ENCODE results near the gene NOS1AP. TPM values are rescaled to one million over a fixed set of nuclear protein-coding genes. Genes with fewer than 3 reads are reported as not detected.

Gene NOS1AP
- total RNA-seq, 1 experiment from 2014 or later, result 2.6 TPM

DNA sequence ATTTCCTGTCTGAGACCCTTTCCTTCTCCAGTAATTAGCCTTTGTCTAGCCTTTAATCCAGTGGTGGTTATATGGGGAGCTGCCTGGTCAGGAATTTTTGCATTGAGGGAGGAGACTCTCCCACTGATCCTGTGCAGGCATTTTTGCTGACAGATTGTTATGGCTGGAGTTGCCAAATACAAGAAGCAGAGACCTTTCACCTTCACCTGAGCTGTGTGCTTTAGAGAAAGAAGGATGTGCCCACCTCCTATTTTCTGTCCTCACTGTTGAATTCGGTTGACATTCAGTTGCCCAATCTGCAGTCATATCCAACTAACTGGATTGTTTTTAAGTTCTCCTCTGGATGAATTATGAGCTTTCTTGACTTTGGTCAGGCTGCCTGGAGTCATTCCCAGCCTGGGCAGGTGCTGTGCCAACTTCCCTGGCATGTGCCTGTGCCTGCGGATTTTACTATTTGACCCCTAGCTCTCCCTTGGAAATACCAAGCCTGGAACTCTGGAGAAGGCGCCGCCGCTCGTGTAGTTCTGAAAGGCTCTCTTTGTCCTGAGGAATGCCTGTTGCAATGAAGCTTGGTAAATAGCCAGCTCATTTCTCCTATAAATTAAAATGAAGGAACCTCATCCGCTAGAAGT, 143.9 kb downstream of the NOS1AP start:
- no peaks in the 10 kb centered on the region for H3K36me3 ChIP-seq (ENCODE audit: low read depth, low read length)
- POLR2A ChIA-PET (ENCODE audit: unreplicated experiment), result interaction anchor here (0.6 kb wide), 1 partner anchor 11 kb away, joined by 3 read pairs; no protein-coding TSS in a partner anchor
- ATAC-seq (peak; percentile 87), DNase-seq (peak; percentile 94)
- H3K9me2 ChIP-seq (replicated peaks; ENCODE audit: low read length), result no peaks in the 10 kb centered on the region
- no peak overlapping the region for H3K27ac ChIP-seq (ENCODE audit: low read length)
- BruUV-seq (replicated peaks), result no TSS peak
- no peaks in the 10 kb centered on the region for H3F3A ChIP-seq (ENCODE audit: low read length, unreplicated experiment)
- 0 out of 2 replicates have a peak, but pooled peaks cover 3% of the 10 kb centered on the region for H4K20me1 ChIP-seq (ENCODE audit: low read length)
- 0 out of 2 replicates have a peak overlapping the region, but pooled peaks have one; percentile 1 for H2AFZ ChIP-seq (ENCODE audit: low read length)
- no peaks in the 10 kb centered on the region for H3K27me3 ChIP-seq (ENCODE audit: low read length)
- no peaks in the 10 kb centered on the region for H3K79me2 ChIP-seq (ENCODE audit: low read length)
- CTCF ChIA-PET, result interaction anchor here (0.7 to 1.5 kb wide), 4 partner anchors 131 to 177 kb away, joined by 3 to 6 read pairs (median 4); partner anchors contain the start of gene NOS1AP
- H3K9ac ChIP-seq (ENCODE audit: low read length), result no peak overlapping the region
- TF ChIP-seq, protein P1, sequence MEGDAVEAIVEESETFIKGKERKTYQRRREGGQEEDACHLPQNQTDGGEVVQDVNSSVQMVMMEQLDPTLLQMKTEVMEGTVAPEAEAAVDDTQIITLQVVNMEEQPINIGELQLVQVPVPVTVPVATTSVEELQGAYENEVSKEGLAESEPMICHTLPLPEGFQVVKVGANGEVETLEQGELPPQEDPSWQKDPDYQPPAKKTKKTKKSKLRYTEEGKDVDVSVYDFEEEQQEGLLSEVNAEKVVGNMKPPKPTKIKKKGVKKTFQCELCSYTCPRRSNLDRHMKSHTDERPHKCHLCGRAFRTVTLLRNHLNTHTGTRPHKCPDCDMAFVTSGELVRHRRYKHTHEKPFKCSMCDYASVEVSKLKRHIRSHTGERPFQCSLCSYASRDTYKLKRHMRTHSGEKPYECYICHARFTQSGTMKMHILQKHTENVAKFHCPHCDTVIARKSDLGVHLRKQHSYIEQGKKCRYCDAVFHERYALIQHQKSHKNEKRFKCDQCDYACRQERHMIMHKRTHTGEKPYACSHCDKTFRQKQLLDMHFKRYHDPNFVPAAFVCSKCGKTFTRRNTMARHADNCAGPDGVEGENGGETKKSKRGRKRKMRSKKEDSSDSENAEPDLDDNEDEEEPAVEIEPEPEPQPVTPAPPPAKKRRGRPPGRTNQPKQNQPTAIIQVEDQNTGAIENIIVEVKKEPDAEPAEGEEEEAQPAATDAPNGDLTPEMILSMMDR (conservative IDR thresholded peaks at IDR 0.05; ENCODE audit: low read depth, low read length), result no peak
- no peak for TF ChIP-seq EZH2phosphoT487 (IDR thresholded peaks at IDR 0.05; ENCODE audit: borderline replicate concordance, low read length)
- TF ChIP-seq EZH2 (IDR thresholded peaks at IDR 0.05; ENCODE audit: low read length, unreplicated experiment), result no peak
- no peaks in the 10 kb centered on the region for H3K9me3 ChIP-seq (ENCODE audit: low read length)
- intact Hi-C loops (cut with micrococcal nuclease), result loop anchor here (1.0 to 5.0 kb wide), 2 partner anchors 31 to 71 kb away; no protein-coding TSS in a partner anchor
- peak overlapping the region; percentile 39 for H3K4me2 ChIP-seq (ENCODE audit: low read length)
- peaks cover 19% of the 10 kb centered on the region for H3K4me1 ChIP-seq (ENCODE audit: insufficient read depth, low read length)
- H3K4me3 ChIP-seq (ENCODE audit: low read length), result no peak overlapping the region

DNA sequence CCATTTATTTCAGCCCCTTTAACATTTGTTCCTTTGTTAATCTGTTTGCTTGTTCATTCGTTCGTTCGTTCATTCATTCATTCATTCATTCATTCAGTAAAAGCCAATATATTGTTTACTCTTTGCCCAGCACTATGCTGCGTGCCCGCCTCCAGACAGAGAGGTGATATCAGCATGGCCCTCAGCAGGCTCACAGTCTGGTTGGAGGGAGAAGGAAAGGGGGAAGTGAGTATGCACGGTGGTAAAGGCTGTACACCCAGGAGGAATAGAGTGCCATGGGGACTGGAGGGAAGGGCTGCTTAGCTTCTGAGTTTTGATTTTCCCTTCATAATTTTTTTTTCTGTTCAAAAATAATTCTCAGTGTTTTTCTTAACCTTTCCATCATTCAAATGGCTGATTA, 144.7 kb downstream of the NOS1AP start:
- ATAC-seq (no peak), DNase-seq (no peak)
- 0 out of 2 replicates have a peak, but pooled peaks cover 3% of the 10 kb centered on the region for H4K20me1 ChIP-seq (ENCODE audit: low read length)
- H3K4me2 ChIP-seq (ENCODE audit: low read length), result peak overlapping the region; percentile 39
- no peak for TF ChIP-seq EZH2 (IDR thresholded peaks at IDR 0.05; ENCODE audit: low read length, unreplicated experiment)
- TF ChIP-seq, protein P1 (conservative IDR thresholded peaks at IDR 0.05; ENCODE audit: low read depth, low read length), result no peak
- no peak for TF ChIP-seq EZH2phosphoT487 (IDR thresholded peaks at IDR 0.05; ENCODE audit: borderline replicate concordance, low read length)
- no peak overlapping the region for H3K4me3 ChIP-seq (ENCODE audit: low read length)
- BruUV-seq (replicated peaks), result no TSS peak
- H3K36me3 ChIP-seq (ENCODE audit: low read depth, low read length), result no peaks in the 10 kb centered on the region
- H3K9me3 ChIP-seq (ENCODE audit: low read length), result no peaks in the 10 kb centered on the region
- H3K27ac ChIP-seq (ENCODE audit: low read length), result no peak overlapping the region
- H3K4me1 ChIP-seq (ENCODE audit: insufficient read depth, low read length), result peaks cover 26% of the 10 kb centered on the region
- intact Hi-C loops (cut with micrococcal nuclease), result loop anchor here (5.0 kb wide), 1 partner anchor 72 kb away; no protein-coding TSS in a partner anchor
- ChIA-PET POLR2A (ENCODE audit: unreplicated experiment) (no interaction called here), CTCF (interaction anchor here (1.3 to 1.5 kb wide), 2 partner anchors 158 to 177 kb away, joined by 4 to 6 read pairs; no protein-coding TSS in a partner anchor)
- H3K27me3 ChIP-seq (ENCODE audit: low read length), result no peaks in the 10 kb centered on the region
- no peaks in the 10 kb centered on the region for H3K79me2 ChIP-seq (ENCODE audit: low read length)
- no peaks in the 10 kb centered on the region for H3K9me2 ChIP-seq (replicated peaks; ENCODE audit: low read length)
- no peak overlapping the region for H3K9ac ChIP-seq (ENCODE audit: low read length)
- no peaks in the 10 kb centered on the region for H3F3A ChIP-seq (ENCODE audit: low read length, unreplicated experiment)
- no peak overlapping the region for H2AFZ ChIP-seq (ENCODE audit: low read length)

GRCh38 chr1:162215902-162216301, 146.4 kb downstream of the NOS1AP start:
- H3K36me3 ChIP-seq (ENCODE audit: low read depth, low read length), result no peaks in the 10 kb centered on the region
- H3F3A ChIP-seq (ENCODE audit: low read length, unreplicated experiment), result no peaks in the 10 kb centered on the region
- ChIA-PET POLR2A (ENCODE audit: unreplicated experiment) (no interaction called here), CTCF (no interaction called here)
- no peaks in the 10 kb centered on the region for H3K27me3 ChIP-seq (ENCODE audit: low read length)
- no peaks in the 10 kb centered on the region for H3K9me2 ChIP-seq (replicated peaks; ENCODE audit: low read length)
- BruUV-seq (replicated peaks), result no TSS peak
- no peak overlapping the region for H3K27ac ChIP-seq (ENCODE audit: low read length)
- DNase-seq (no peak), ATAC-seq (no peak)
- H3K9ac ChIP-seq (ENCODE audit: low read length), result no peak overlapping the region
- intact Hi-C loops (cut with micrococcal nuclease), result no loop called here
- H3K4me3 ChIP-seq (ENCODE audit: low read length), result no peak overlapping the region
- no peaks in the 10 kb centered on the region for H3K9me3 ChIP-seq (ENCODE audit: low read length)
- H2AFZ ChIP-seq (ENCODE audit: low read length), result no peak overlapping the region
- TF ChIP-seq EZH2phosphoT487 (IDR thresholded peaks at IDR 0.05; ENCODE audit: borderline replicate concordance, low read length) (no peak), EZH2 (IDR thresholded peaks at IDR 0.05; ENCODE audit: low read length, unreplicated experiment) (no peak)
- TF ChIP-seq, protein P1 (conservative IDR thresholded peaks at IDR 0.05; ENCODE audit: low read depth, low read length), result no peak
- no peaks in the 10 kb centered on the region for H3K79me2 ChIP-seq (ENCODE audit: low read length)
- no peak overlapping the region for H3K4me2 ChIP-seq (ENCODE audit: low read length)
- H4K20me1 ChIP-seq (ENCODE audit: low read length), result 0 out of 2 replicates have a peak, but pooled peaks cover 3% of the 10 kb centered on the region
- peaks cover 30% of the 10 kb centered on the region for H3K4me1 ChIP-seq (ENCODE audit: insufficient read depth, low read length)
